GM23248 (cell line): Measurements from ENCODE around the gene ACTN1.

Source experiments
- EZH2 ChIP-seq: fragments of 200-600 bp; sonication (generic); IDR thresholded peaks from 2 replicates; pipeline ENCODE4 v1.6.1; 2018; ENCODE audit warnings: antibody characterized with exemption, mild to moderate bottlenecking; ENCODE audit not compliant: insufficient read depth, poor library complexity, severe bottlenecking
- EZH2phosphoT487 ChIP-seq: fragments of 200-600 bp; sonication (generic); IDR thresholded peaks from 2 replicates; pipeline ENCODE4 v1.6.1; 2018; ENCODE audit warnings: antibody characterized with exemption, moderate library complexity, mild to moderate bottlenecking, low read depth; ENCODE audit not compliant: insufficient read depth

DNA sequence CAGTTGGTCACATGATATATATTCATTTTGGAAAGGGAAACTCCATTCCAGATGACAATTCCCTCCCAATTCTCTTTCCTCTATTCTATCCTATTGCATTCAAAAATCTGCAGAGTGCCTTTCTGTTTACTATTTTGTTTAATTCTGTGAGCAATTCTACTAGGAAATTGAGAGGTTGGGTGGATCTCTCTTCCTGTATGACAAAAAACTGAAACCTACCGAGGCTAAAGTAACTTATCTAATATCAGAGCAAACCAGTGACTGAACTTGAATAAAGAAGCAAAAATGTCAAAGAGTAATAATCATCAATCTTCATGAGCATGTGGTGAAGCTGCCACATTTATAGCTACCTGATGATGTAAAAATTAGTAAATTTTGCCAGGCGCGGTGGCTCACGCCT, 16.6 kb upstream of the ACTN1 start:
- TF ChIP-seq EZH2 (no peak), EZH2phosphoT487 (no peak)
